CD1c-positive myeloid dendritic cell (primary cell): ENCODE results near the gene NOS3.

Experiments
- DNase-seq: peaks from one replicate; pipeline ENCODE4 v3.0.0-alpha.2; 2016; ENCODE audit errors: extremely low spot score

The NOS3 gene

GRCh38 chr7:151058781-151059366 is 68.1 kb downstream of the NOS3 start:
- DNase-seq = peak; percentile 24

- DNase-seq = peak; percentile 64
These were observed 68.7 kb downstream of the NOS3 start, which contains the start of gene SLC4A2 for GRCh38 chr7:151059367-151060112. Gene SLC4A2, plus strand, starts transcription at chr7:151059589. Its CDS starts 2,399 bp downstream, at chr7:151061988.

- no peak for DNase-seq
These were observed 69.2 kb downstream of the NOS3 start for GRCh38 chr7:151060113-151060415.

GRCh38 chr7:151060416-151061212 is 69.8 kb downstream of the NOS3 start:
- DNase-seq = no peak

DNA sequence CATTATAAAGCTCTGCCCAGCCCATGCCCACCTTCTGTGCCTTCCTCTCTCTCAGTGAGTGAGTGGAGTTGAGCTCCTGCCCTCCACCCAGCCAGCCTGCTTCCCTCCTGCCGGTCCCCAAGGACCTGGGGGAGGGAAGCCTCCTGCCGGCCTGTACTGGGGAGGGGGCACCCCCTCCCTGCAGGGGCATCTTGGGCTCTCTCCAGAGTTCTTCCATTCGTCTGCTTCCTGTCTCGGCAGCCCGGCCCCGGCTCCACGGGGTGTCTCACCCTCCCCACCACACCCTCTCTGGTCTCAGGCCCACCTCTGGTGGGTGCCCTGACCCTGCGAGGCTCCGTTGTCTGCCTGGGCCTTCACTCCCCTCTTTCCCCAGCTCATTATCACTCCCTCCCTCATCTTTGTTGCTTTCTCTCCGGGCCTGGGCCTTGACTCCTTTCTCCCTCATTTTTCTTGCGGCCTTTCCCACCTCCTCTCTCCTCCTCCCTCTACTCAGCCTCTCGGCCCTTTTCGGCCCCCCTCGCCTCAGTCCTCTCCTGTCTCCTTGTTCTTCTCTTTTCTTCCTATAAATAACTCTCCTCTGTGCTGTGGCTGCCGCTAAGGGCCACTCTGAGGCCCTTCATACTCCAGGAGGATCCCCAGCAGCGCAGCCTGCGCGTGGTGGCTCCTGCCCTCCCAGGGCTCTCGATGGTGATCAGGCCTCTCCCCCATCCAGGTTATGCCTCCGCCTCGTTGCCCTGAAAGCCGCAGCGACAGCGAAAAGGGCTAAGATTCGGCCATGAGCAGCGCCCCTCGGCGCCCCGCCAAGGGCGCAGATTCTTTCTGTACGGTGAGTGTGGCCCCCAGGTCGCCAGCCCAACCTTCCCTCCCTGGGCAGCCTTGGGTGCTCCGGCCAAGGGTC is 70.6 kb downstream of the NOS3 start:
- DNase-seq = no peak

DNA sequence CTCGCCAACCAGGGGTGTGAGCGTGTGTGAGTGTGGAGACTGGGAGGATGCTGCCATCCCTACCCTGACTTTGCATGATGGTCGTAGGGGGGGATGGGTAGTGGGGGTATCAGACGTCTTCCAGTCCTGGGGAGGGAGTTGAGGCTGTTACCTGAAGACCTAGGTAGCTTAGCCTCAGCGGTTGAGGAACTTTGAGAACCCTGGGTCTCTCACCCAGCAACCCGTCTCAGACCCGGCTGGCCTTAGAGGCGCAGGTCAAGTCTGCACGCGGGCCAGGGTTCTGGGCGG is 71.2 kb downstream of the NOS3 start:
- DNase-seq = no peak

DNA sequence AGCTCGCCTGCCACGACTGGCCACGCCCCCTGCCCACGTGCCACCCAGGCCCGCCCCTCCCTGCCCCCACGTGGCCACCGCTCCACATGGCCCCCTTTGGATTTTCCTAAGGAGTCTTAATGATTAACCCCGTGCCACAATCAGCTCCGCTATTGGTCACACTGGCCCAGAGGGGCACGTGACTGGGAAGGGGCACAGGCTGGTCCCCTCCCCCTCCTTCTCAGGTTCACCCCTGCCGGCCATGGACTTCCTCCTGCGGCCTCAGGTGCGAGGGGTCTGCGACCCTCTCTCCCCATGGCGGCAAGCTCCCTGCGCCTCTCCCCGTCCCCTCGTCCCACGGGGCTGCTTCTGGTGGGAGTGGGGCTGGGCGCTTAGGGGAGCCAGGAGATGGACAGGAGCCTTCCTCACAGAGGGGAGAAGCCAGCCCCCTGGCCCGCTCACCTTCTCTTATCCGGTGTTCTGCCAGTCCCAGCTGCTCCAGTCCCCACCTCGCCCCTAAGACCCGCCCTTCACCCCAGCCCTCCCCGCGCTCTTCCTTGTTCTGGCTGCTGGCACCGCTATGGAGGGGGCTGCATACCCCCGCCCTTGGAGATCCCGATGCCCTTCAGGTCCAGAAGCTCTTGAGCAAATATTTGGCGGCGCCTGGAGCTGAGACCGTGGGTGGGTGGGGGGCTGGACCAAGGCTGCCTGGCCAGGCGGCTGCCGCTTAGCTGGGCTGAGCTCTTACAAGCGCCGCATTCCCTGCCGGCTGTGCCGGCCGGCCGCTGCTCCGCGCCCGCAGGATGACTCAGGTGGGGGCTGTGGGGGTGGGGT is 71.8 kb downstream of the NOS3 start:
- DNase-seq = no peak

DNA sequence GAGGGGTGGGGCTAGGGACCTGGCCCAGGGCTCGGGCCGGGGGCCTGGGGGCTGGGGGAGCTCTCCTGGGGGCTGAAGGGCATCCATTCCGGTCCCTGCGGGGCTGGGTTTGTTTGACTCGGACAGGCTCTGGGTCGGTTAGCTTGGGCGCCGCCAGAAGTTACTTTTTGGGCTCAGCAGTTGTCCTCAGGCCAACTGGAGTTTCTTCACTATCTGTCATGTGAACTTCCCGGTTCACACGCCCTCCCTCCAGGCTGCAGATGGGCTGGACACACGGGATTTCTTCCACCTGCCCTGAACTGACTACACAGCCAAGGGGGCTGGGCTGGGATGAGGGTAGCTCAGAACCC is 72.4 kb downstream of the NOS3 start:
- no peak for DNase-seq
